GM19240 (cell line): Measurements from ENCODE around the gene TMEM169.
"Not testable (repeated sequence)": the region's sequence is repeated elsewhere in the genome, so short reads cannot be mapped to it uniquely, and the experiment has no call there.

ENCODE experiments used
- DNase-seq: peaks from one replicate; pipeline ENCODE4 v3.0.0; 2011; ENCODE audit warnings: low spot score; ENCODE audit not compliant: insufficient read length

TMEM169 gene

GRCh38 chr2:216071111-216071851 lies 10.4 kb upstream of the TMEM169 start:
- DNase-seq = no peak

GRCh38 chr2:216072473-216072872 lies 9.2 kb upstream of the TMEM169 start:
- DNase-seq = no peak

DNA sequence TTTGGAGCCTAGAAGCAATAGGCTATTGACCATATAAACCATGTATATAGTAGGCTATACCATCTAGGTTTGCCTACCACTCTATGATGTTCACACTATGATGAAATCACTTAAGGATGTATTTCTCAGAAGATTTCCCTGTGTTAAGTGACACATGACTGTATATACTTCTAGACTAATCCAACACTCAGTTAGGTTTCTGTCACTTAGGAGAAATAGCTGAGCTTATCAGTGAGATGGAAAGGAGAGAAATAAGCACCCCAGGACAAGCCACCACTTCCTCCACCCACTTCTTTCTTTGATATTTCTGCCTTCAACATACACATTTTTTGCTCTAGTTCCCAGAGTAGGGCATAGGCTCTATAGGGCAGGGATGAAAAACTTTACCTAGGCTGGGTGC lies 7.9 kb upstream of the TMEM169 start:
- no peak for DNase-seq

- no peak for DNase-seq
Measured at GRCh38 chr2:216074380-216074779, 7.3 kb upstream of the TMEM169 start.

DNA sequence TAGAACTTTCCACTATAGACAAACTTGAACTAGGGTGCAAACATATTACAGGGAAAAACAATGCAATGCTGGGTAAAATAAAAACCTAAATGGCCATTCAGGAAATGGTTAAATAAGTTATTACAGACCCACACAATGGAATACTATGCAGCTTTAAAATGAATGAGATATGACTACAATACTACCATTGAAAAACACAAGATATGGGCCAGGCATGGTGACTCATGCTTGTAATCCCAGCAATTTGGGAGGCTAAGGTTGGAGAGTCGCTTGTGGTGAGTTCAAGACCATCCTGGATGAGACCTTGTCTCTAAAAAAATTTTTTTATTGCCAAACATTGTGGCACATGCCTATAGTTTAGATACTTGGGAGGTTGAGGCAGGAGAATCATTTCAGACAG lies 6.9 kb upstream of the TMEM169 start:
- DNase-seq = no peak

GRCh38 chr2:216075510-216076485 lies 5.9 kb upstream of the TMEM169 start:
- no peak for DNase-seq

DNA sequence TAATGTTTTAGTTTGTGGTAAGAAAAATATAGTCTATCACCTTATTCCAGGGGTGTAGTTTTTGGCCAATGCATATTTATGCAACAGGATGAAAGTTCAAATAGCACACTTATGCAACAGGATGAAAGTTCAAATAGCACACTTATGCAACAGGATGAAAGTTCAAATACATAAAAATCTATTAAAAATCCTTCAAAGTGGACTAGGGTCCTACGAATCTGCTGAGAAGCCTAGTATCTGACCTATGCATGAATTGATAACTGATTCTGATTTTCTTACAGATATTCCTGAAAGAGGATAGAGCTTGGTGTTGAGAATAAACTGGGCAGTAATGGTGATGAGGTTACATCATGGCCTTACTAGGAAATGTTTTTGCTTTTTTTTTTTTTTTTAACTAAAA lies 2.9 kb upstream of the TMEM169 start:
- DNase-seq = no peak

DNA sequence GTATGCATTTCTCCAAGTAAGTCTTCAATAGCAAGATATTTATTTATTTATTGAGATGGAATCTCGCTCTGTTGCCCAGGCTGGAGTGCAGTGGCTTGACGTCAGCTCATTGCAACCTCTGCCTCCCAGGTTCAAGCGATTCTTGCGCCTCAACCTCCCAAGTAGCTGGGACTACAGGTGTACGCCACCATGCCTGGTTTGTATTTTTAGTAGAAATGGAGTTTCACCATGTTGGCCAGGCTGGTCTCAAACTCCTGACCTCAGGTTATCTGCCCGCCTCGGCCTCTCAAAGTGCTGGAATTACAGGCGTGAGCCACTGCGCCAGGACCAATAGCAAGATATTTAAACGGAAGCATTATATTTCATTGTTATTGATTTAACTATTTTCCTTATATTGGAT lies 1.7 kb upstream of the TMEM169 start:
- not testable (repeated sequence) for DNase-seq

DNA sequence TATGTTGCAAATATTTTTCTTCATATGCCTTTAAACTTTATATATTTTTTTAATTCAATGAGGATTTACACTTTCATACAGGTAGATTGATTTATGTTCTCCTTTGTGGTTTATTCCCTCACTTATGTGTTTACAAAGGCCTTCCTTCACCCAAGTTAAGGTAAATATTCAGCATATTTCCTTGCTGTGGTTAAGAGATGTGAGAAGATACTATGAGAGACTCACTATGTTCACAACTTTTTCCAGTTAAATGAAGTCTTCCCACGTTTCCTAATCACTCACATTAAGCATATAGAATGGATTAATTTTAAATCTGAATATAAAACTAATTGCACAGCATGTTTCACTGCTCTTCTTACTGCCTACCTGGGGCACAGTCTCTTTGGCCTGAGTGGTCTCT lies 707 bp upstream of the TMEM169 start:
- DNase-seq = no peak

- no peak for DNase-seq
Measured at GRCh38 chr2:216082117-216082711, 495 bp downstream of the TMEM169 start.

DNA sequence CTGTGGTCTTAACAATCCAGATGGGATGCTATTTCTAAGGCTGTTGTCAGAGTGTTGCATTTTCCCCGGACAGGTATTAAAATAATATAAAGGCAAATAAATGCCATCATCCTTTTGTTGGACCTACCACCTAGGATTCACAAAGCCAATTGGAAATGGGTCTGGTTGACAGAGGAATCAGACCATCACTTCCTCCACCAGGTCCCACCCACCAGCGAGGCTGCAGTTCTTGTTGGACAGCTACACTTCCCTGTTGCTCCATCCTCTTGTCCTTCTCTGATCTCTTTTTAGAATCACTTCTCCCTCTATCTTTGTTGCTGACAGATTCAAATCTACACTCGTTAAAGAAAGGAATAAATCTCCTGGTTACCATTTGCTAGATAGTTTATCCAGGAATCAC lies 1.1 kb downstream of the TMEM169 start:
- DNase-seq = no peak

DNA sequence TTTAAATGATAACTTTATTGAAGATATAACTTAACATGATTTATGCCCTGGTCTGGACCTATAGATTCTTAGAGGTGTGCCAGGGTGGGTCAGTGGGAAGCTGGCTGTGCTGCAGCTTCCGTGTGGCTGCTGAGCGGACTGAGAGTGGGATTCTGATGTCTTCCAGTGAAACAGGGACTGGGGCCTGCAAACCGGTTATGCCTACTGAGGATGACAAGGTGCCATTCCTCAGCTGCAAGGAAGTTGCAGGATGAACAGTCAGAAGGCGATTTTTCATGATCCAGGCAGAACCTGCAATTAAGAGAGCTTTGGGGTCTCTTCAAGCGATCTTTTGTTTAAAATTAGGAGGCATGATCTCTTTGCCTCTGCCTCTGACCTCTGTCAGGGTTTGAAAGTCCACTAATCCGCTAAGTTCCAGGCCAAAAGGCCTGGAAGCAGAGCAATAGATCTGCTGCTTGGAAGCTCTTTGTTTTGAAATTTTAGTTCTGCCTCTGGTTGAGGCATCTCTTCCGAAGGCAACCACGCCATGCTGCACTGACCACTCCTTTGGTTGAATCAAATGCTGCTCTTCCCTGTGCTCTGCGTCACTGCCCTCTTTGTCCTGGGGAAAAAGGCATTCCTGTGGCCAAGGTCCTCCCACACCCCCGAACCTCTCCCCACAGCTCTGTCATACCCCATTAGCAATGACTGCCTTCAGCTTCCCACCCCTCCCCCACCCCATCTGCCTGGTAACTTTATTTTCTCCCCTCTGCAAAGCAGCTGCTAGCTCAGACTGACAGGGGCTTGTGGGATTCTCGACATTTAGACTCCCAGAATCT lies 2.0 kb downstream of the TMEM169 start:
- no peak for DNase-seq

DNA sequence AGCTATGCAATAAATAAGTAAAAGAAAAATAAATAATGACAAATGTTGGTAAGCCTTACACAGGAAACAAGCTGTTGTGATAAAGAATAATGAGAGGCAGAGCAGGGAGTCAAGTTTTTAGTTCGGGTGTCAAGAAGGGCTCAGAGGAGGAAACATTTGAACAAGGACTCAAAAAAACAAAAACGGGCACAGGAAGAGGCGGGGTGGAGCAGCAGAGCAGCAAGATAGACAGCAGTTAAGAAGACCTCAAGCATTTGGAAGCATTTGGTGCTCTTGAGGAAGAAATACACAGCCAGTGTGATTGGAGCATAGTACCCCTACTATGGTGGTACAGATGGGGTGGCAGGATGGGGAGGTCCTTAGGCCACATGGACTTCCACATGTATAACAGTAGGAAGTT lies 2.8 kb downstream of the TMEM169 start:
- DNase-seq = no peak

GRCh38 chr2:216086207-216086893 lies 4.6 kb downstream of the TMEM169 start:
- DNase-seq = no peak

GRCh38 chr2:216090369-216090786 lies 8.7 kb downstream of the TMEM169 start:
- DNase-seq = no peak

DNA sequence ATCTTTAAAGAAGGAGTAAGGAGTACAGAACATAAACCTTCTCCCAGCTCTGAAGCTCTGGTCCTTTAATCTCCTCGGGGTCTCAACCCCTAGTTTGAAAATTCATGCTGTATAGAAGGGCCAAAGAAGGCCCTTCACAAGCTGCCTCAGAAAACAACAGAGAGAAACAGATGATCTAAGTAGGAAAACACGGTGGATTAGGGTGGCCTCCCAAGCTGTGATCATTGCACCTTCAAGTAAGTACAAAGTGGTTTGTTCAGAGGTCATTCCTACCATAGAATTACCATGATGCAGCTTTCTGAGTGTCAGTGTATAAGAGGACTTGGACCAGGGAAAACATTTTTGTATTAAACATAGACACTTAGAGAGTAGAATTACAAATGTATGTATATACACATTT lies 10.9 kb downstream of the TMEM169 start:
- no peak for DNase-seq

GRCh38 chr2:216094701-216095100 lies 13.0 kb downstream of the TMEM169 start:
- DNase-seq = no peak

DNA sequence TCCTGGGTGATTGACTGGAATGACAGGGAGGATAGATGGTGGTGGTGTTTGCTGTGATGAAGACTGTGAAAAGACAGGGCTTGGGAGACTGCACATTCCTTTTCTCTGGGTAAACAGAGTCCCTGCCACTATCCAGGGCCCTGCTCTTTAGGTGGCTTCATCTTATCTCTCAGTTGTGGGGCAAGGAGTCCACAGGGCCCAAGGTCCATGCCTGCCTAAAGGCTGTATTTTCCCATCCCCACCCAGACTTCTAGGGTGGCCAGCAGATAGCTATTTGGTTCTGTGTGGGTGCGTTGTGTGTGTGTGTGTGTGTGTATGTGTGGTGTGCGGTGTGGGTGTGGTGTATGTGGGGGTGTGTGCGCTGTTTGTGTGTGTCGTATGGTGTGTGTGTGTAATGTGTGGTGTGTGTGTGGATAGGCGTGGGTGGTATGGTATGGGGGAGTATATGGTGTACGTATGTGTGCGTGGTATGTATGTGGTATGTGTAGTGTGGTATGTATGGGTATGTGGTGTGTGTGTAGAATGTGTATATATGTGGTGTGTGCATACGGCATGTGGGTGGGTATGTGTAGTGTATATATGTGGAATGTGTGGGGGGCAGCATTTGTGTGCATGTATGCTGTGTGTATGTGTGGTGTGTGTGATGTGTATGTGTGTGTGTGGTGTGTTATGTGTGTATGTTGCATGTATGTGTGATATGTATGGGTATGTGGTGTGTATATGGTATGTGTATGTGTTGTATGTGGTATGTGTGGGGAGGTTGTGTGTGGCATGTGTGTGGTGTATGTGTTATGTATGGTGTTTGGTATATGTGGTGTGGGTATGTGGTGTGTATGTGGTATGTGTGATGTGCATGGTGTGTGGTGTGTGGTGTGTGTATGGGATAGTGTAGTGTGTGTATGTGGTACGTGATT lies 17.0 kb downstream of the TMEM169 start:
- no peak for DNase-seq

DNA sequence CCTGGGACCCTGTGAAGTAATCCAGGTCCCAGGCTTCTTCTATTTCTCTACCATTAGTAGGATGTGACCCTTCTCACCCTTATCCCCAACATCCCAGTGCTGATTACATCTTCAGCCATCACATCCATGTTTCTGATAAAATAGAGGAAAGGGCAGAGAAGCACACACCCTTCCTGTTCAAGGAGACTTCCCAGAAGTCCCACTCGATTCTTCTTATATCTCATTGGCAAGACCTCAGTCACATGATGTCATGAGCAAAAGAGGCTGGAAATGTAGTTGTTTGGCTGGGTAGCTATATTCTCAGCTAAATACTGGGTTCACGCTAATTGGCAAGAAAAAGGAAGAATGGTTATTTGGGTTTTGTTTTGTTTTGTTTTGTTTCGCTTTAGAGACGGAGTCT lies 19.4 kb downstream of the TMEM169 start:
- DNase-seq = no peak

GRCh38 chr2:216103213-216103612 lies 21.5 kb downstream of the TMEM169 start:
- no peak for DNase-seq
